Panc1 (cell line): ENCODE data around the gene ATP6V0D1. TPM values are rescaled to one million over a fixed set of nuclear protein-coding genes. Genes with fewer than 3 reads are reported as not detected.

ENCODE experiments used
- ATAC-seq: fragments of 200-7000 bp; cut with Tn5 transposase; 2 replicates; pipeline ENCODE4 v1.9.1; 2020; ENCODE audit warnings: mild to moderate bottlenecking, moderate library complexity
- BruUV-seq: library from RNA; stranded (reverse); fragments of 400-500 nt; replicated peaks from 2 replicates; lab custom pipeline; 2021; lab: Mats Ljungman, UMichigan
- CTCF ChIA-PET: fragments of 300-600 bp; sonication (Branson Sonifier 250); formaldehyde crosslinking; loops from one replicate; lab custom pipeline; 2022; ENCODE audit warnings: antibody characterized with exemption; lab: Charles Lee
- POLR2A ChIA-PET: fragments of 300-600 bp; sonication (Branson Sonifier 250); formaldehyde crosslinking; loops from one replicate; lab custom pipeline; 2022; ENCODE audit warnings: antibody characterized with exemption; lab: Charles Lee
- DNase-seq: peaks from one replicate; pipeline ENCODE4 v3.0.0-alpha.2; 2010; ENCODE audit warnings: low read depth, low spot score
- H3K27ac ChIP-seq: 2 replicates; pipeline ENCODE4 v1.5.1; 2011; ENCODE audit warnings: mild to moderate bottlenecking, low read length, inconsistent platforms
- H3K27me3 ChIP-seq: fragments of 200-500 bp; sonication (Bioruptor generic); 2 replicates; pipeline ENCODE4 v1.6.0; 2014; ENCODE audit warnings: low read length, inconsistent platforms; ENCODE audit not compliant: control insufficient read depth, insufficient read depth
- H3K36me3 ChIP-seq: fragments of 200-500 bp; sonication (Bioruptor generic); 2 replicates; pipeline ENCODE4 v1.5.1; 2014; ENCODE audit warnings: inconsistent platforms, mild to moderate bottlenecking, low read length, moderate library complexity; ENCODE audit not compliant: control insufficient read depth, insufficient read depth
- H3K4me1 ChIP-seq: 2 replicates; pipeline ENCODE4 v1.5.1; 2011; ENCODE audit warnings: inconsistent platforms, mild to moderate bottlenecking, low read length, moderate library complexity; ENCODE audit not compliant: control insufficient read depth, insufficient read depth
- H3K4me3 ChIP-seq, 2 experiments: 2 replicates each; pipeline ENCODE4 v1.5.1; 2011 to 2012; ENCODE audit warnings: low read depth in 2 of 2, low read length in 2 of 2, mild to moderate bottlenecking in 2 of 2, inconsistent platforms in 1 of 2, moderate library complexity in 1 of 2
- H3K9me3 ChIP-seq: fragments of 200-500 bp; sonication (Bioruptor generic); 2 replicates; pipeline ENCODE4 v1.5.1; 2014; ENCODE audit warnings: low read depth, mild to moderate bottlenecking, inconsistent platforms, low read length, moderate library complexity; ENCODE audit not compliant: control insufficient read depth, insufficient read depth
- POLR2AphosphoS5 ChIP-seq: IDR thresholded peaks from 2 replicates; pipeline ENCODE4 v1.6.1; 2012; ENCODE audit warnings: mild to moderate bottlenecking, low read depth, low read length, moderate library complexity
- SIN3A ChIP-seq: IDR thresholded peaks from 2 replicates; pipeline ENCODE4 v1.6.1; 2012; ENCODE audit warnings: low read depth, mild to moderate bottlenecking, low read length, moderate library complexity, borderline replicate concordance; ENCODE audit not compliant: insufficient read depth
- TCF7L2 ChIP-seq: IDR thresholded peaks from 2 replicates; pipeline ENCODE4 v1.6.1; 2011; ENCODE audit warnings: mild to moderate bottlenecking, low read depth, low read length, inconsistent platforms
- in situ Hi-C: cut with HindIII; loops from 2 replicates; pipeline ENCODE4 v1.10.0; 2016; ENCODE audit warnings: low sequenced_read_pairs, low pct_unique_long_range_greater_than_20kb
- intact Hi-C: fragments of 100-400 bp; cut with micrococcal nuclease; formaldehyde crosslinking; loops from one replicate; pipeline ENCODE4 v1.10.0; 2022; ENCODE audit not compliant: unreplicated experiment
- total RNA-seq: library from RNA; stranded (reverse); gene quantifications from one replicate; pipeline ENCODE4 v1.2.1, GENCODE V29; 2021; ENCODE audit not compliant: unreplicated experiment
- TF ChIP-seq, protein P1 (sequence below): fragments of 450-650 bp; IDR thresholded peaks from 2 replicates; pipeline ENCODE4 v1.5.1; 2017; ENCODE audit warnings: mild to moderate bottlenecking
- TF ChIP-seq, protein P2 (sequence below), 2 experiments: IDR thresholded peaks; 2 replicates each; pipeline ENCODE4 v1.6.1; 2011 to 2012; ENCODE audit warnings: low read depth in 2 of 2, control low read depth in 1 of 2, low read length in 1 of 2, mild to moderate bottlenecking in 1 of 2, moderate library complexity in 1 of 2; ENCODE audit not compliant: insufficient read depth in 1 of 2

The ATP6V0D1 gene
- total RNA-seq, 1 experiment from 2014 or later, result 70.8 TPM

DNA sequence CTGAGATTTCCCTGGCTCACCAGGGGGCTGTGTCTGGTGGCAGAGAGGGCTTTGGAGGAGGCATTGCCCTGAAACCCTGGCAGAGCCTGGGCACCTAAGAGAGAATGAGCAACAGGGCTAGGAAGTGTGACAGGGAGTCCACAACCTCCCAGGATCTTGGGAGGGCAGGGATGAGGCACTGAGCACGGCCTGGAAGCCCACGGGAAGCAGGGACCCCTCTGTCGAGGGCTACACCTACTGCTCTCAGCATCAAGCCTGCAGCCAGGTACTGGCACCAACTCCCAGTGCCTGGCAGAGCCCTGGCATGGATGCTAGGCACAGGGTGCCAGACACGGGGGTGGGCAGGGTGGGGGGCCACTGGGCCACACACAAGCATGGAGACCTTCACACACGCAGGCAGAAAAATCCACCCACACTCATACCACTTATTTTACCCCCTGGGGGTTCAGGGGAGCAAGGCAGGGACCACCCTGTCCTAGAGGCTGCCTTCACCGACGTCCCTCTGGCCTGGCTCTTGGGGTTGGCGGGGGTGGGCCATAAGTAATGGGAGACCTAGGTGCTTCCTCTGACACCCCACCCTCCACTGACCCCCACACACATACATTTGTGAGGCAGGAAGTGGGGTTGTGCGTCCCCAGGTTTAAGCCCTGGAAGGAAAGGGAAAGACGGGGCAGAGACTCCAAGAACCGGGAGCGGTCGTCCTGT, 51.0 kb downstream of the ATP6V0D1 start:
- in situ Hi-C loops, result no loop called here
- TF ChIP-seq TCF7L2 (no peak), POLR2AphosphoS5 (no peak), SIN3A (no peak)
- TF ChIP-seq, protein P1, sequence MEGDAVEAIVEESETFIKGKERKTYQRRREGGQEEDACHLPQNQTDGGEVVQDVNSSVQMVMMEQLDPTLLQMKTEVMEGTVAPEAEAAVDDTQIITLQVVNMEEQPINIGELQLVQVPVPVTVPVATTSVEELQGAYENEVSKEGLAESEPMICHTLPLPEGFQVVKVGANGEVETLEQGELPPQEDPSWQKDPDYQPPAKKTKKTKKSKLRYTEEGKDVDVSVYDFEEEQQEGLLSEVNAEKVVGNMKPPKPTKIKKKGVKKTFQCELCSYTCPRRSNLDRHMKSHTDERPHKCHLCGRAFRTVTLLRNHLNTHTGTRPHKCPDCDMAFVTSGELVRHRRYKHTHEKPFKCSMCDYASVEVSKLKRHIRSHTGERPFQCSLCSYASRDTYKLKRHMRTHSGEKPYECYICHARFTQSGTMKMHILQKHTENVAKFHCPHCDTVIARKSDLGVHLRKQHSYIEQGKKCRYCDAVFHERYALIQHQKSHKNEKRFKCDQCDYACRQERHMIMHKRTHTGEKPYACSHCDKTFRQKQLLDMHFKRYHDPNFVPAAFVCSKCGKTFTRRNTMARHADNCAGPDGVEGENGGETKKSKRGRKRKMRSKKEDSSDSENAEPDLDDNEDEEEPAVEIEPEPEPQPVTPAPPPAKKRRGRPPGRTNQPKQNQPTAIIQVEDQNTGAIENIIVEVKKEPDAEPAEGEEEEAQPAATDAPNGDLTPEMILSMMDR, result no peak
- TF ChIP-seq, protein P2, sequence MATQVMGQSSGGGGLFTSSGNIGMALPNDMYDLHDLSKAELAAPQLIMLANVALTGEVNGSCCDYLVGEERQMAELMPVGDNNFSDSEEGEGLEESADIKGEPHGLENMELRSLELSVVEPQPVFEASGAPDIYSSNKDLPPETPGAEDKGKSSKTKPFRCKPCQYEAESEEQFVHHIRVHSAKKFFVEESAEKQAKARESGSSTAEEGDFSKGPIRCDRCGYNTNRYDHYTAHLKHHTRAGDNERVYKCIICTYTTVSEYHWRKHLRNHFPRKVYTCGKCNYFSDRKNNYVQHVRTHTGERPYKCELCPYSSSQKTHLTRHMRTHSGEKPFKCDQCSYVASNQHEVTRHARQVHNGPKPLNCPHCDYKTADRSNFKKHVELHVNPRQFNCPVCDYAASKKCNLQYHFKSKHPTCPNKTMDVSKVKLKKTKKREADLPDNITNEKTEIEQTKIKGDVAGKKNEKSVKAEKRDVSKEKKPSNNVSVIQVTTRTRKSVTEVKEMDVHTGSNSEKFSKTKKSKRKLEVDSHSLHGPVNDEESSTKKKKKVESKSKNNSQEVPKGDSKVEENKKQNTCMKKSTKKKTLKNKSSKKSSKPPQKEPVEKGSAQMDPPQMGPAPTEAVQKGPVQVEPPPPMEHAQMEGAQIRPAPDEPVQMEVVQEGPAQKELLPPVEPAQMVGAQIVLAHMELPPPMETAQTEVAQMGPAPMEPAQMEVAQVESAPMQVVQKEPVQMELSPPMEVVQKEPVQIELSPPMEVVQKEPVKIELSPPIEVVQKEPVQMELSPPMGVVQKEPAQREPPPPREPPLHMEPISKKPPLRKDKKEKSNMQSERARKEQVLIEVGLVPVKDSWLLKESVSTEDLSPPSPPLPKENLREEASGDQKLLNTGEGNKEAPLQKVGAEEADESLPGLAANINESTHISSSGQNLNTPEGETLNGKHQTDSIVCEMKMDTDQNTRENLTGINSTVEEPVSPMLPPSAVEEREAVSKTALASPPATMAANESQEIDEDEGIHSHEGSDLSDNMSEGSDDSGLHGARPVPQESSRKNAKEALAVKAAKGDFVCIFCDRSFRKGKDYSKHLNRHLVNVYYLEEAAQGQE (IDR thresholded peaks at IDR 0.05; ENCODE audit: insufficient read depth in 1 of 2, low read depth in 2 of 2, low read length in 1 of 2), result no peak
- POLR2A ChIA-PET, result no interaction called here
- Histone ChIP-seq H3K4me1 (peaks cover 2% of the 10 kb centered on the region; the same call in 1 of the 2 replicates), H3K4me3 (peak overlapping the region; percentile 32 to 37), H3K27me3 (no peaks in the 10 kb centered on the region; the same call in 1 of the 2 replicates), H3K36me3 (no peaks in the 10 kb centered on the region), H3K27ac (no peak overlapping the region), H3K9me3 (no peaks in the 10 kb centered on the region)
- CTCF ChIA-PET, result no interaction called here
- no peak for ATAC-seq
- intact Hi-C loops, result loop anchor here (2.0 kb wide), 1 partner anchor 35 kb away; no protein-coding TSS in a partner anchor
- BruUV-seq, result no TSS peak
- no peak for DNase-seq

DNA sequence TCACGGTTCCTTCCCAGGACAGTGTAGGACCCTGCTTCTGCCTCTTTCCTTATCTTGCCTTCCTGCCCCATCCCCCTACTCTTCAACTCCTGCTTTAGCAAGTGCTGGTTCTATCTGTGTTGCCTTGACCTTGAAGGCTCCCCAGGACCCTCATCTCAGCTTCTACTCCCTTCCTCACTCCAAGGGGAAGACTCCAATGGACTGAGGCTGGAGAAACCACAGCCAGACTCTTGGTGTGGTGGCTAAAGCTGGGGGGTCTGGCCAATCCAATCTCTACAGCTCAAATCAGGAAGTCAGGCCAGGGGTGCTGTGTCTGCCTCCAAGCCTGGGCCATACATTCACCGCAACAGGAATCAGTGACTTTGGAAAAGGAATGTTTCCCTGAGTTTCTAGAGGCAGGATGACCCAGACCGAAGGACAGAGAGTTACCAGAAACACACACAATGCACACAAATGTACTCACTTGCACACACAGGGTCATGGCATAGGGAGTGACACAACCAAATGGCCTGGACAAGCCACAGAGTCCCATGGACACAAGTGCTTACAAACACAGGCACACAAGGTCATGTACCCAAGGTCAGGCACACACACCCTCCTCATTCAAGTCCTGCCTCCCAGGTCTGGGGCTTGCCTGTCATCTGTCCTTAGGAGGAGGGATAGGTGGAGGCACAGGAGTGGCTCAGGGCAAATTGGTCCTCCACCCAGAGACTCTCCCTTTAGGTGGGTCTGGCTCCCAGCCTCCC, 51.7 kb downstream of the ATP6V0D1 start:
- intact Hi-C loops, result loop anchor here (2.0 kb wide), 1 partner anchor 36 kb away; no protein-coding TSS in a partner anchor
- no TSS peak for BruUV-seq

More for the DNA sequence above, 51.7 kb downstream of the ATP6V0D1 start:
- Histone ChIP-seq H3K36me3 (no peaks in the 10 kb centered on the region), H3K27ac (no peak overlapping the region), H3K4me1 (peaks cover 2% of the 10 kb centered on the region; the same call in 1 of the 2 replicates), H3K4me3 (no peak overlapping the region), H3K27me3 (no peaks in the 10 kb centered on the region; the same call in 1 of the 2 replicates), H3K9me3 (no peaks in the 10 kb centered on the region)
- in situ Hi-C loops, result no loop called here
- ATAC-seq (no peak), DNase-seq (no peak)
- ChIA-PET CTCF (interaction anchor here (1.5 kb wide), 1 partner anchor 36 kb away, joined by 6 read pairs; no protein-coding TSS in a partner anchor), POLR2A (no interaction called here)
- TF ChIP-seq, protein P2 (IDR thresholded peaks at IDR 0.05; ENCODE audit: insufficient read depth in 1 of 2, low read depth in 2 of 2, low read length in 1 of 2), result no peak
- TF ChIP-seq TCF7L2 (no peak), SIN3A (no peak), POLR2AphosphoS5 (no peak)
- TF ChIP-seq, protein P1, result no peak
